Stimulated activated CD4-positive, alpha-beta T cell treated with anti-CD3 and anti-CD28 coated beads, Interleukin-2, amount 100 ng/mL, for 4 hours (primary cell): Measurements from ENCODE around the gene CTDSPL.
"Not testable (repeated sequence)": the region's sequence is repeated elsewhere in the genome, so short reads cannot be mapped to it uniquely, and the experiment has no call there.

ENCODE experiments used
- DNase-seq: peaks from one replicate; pipeline ENCODE4 v3.0.0-alpha.2; 2020; ENCODE audit warnings: low read depth

The CTDSPL gene, protein sequence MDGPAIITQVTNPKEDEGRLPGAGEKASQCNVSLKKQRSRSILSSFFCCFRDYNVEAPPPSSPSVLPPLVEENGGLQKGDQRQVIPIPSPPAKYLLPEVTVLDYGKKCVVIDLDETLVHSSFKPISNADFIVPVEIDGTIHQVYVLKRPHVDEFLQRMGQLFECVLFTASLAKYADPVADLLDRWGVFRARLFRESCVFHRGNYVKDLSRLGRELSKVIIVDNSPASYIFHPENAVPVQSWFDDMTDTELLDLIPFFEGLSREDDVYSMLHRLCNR

DNA sequence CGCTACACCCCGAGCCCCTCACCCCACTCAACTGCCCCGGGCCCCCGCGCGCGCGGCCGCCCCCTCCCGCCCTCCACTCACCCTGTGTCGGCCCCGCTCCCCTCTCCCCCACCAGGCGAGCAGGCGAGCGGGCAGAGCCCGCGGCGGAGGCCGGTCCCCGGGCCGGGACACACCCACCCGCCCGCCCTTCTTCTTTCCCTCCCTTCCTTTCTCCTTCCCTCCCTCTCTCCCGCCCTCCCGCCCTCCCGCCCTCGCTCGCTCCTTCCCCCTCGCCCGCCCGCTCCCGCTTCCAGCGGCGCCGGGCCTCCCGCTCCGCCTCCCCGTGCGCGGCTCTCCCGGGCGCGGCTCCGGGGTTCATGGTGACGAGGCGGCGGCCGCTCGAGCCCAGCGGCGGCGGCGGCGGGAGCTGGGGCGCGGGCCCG, at the start of gene CTDSPL:
Gene CTDSPL, plus strand, starts transcription at position 261 of the 422 bp plus-strand sequence. CDS start 320 bp downstream, outside the sequence.
- DNase-seq, result no peak

DNA sequence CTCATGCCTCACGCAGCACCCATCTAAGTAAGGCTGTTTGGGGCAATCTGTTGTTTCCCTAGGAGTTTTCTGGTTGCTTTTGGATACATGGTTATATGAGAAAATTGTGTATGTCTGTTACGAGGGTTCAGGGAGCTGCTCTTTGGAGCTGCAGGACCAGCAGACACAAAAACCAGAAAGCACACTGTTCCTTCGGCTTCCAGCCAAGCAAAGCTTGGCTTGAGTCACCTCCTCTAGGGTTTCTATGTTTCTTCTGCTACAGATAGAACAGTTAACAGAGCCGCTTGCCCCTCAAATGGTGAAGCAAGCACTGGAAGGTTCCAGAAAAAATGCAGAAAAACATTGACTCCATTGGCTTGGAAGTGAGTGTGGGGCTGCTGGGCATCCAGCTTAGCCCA, 49.2 kb upstream of the CTDSPL start:
- DNase-seq, result no peak

DNA sequence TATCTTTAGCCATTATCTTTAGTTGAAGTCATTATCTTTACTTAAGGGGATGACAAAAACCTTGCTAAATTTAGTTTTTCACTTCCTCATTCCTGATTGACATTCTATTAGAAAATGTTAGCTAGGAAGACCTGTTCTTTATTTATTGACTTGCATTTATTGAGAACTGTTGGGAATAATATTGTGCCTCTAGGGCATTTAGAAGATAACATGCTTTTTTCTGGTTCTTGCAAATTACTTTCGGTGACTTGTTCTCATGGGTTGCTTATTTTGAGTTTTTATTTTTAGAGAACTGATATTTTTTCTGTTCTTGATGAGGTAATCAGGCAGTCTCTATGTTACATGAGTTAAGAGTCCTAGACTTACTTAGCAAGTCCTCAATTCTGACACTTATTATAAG, 48.3 kb upstream of the CTDSPL start:
- no peak for DNase-seq

DNA sequence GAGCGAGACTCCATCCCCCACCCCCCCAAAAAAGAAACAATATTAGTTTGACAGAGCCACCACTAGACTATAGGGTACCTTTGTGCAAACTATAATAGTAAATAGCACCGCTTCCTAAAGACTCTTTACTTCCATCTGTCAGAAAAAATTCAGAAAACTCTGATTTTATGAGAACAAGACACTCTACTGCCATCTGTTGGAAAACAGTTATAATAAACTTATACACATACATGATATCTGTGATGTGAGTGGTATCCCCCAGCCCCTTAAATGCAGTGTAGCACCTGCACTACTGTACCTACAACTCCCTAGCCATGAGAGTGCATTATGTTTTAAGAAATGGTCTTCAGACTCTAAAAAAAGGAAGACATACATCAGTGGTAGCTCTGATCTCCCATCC, 47.1 kb upstream of the CTDSPL start:
- no peak for DNase-seq

DNA sequence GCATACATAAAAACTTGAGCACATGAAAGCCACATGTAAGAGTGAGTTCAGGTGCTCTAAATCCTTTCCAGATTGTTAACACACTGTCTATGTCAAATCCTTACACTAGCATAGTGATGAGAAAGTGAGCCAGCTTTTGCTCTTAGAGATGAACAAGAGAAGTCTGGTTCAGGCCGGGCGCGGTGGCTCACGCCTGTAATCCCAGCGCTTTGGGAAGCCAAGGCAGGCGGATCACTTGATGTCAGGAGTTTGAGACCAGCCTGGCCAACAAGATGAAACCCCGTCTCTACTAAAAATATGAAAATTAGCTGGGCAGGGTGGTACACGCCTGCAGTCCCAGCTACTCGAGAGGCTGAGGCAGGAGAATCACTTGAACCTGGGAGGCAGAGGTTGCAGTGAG, 46.5 kb upstream of the CTDSPL start:
- DNase-seq, result not testable (repeated sequence)

DNA sequence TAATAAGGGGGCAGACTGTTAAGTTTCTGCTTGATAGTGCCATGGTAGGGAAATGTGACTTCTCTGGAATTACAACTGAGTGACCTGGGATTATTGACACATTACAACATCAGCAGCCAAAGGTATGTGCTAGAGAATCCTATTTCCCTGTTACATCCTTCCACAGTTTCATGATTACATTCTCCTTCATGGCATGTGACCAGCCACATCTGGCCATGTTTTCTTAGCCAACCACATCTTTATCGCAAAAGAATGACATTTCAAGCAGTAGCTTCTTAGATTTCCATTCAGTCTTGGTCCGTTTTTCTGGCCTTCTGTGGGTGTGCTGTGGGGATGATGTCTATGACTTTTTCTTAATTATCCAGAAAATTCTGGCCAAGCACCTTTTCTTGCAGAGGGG, 45.4 kb upstream of the CTDSPL start:
- no peak for DNase-seq

DNA sequence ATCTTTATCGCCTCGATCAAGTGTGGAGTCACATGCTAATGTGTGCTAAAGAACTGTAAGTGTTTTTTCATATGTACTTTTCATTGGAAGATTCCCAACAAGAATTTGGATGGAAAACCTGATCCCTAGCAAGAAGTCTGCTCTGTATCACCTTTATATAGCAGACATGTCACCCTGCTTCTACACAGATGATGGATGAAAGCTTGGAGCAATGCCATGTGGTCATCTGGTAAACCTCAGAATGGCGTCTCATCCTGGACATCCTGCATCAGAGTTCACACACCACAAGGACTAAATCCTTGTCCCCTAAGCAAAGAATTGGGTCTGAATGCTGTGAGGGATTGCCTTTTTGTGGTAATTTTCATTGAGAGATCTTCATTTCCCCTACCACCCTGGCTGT, 42.1 kb upstream of the CTDSPL start:
- DNase-seq, result no peak

DNA sequence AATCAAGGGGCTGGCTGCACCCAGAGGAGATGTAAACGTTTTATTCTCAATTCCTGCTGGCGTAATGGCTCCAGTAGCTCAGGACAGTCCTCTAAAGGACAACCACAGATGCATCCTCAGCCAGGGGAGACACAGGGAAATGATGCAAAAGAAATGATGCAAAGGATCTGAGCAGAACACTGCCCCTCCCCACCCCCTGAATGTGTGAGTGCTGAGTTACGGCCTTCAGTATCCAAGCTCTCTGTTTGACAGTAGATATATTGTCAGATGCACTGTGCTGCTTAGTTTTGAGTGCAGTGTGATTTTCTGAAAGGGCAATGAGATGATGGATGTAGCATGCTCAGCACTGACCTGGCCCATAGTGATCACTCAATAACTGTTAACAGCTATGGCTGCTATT, 41.4 kb upstream of the CTDSPL start:
- no peak for DNase-seq

DNA sequence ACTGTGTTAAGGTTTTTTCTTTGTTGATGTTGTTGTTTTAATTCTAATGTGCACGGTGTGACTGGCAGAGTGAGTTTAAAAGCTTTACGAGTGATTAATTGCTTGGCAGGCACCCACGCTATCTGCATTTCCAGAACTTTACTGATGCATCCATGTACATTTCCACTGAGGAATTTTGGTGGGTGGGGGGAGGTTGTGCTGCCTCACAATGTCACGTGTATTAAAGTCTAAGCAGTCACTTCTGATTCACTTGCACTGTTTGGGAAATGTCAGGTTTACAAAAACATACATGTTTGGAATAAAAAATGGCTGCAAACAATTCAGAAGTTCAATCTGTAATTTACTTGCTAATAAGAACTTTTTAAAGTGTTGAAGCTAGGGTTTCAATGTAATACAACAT, 38.5 kb upstream of the CTDSPL start:
- no peak for DNase-seq

DNA sequence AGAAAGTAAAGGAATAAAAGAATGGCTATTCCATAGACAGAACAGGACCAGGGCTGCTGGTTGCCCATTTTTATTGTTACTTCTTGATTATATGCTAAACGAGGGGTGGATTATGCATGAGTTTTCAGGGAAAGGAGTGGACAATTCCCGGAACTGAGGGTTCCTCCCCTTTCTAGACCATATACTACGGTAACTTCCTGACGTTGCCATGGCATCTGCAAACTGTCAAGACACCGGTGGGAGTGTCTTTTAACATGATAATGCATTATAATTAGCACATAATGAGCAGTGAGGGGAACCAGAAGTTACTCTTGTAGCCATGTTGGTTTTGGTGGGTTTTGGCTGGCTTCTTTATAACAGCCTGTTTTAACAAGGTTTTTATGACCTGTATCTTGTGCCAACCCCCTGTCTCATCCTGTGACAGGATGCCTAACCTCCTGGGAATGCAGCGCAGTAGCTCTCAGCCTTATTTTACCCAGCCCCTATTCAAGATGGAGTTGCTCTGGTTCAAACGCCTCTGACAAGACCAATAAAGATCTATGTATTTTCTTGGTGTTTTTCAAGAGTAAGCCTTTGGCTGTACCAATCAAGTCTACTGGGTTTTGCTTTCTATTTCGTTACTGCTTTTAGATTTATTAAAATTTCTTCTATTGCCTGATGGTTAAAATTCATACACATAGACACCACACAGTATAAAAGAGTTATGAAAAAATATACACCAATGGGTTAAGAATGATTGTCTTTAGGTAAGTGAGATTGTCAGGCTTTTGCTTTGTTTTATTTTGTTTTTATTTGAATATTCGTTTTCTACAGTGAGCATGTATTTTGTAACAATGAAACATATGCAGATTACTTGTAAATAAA, 37.4 kb upstream of the CTDSPL start:
- no peak for DNase-seq

DNA sequence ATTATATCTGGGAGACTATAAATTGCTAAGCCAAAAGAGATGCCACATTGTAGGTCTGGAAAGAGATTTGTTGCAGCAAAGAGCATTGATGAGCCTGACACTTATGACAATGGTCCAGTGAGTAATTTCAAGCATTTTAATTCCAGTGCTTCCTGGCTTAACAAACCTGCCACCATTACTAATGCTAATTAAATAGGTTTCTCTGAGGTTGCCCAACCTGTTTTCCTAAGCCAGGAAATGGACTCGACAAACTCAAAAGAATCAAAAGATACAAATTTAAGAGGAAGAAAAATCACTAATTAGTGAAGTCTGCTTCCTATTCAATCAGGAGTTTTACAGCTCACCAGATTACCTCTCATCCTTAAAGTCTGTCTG, 36.7 kb upstream of the CTDSPL start:
- DNase-seq, result no peak

DNA sequence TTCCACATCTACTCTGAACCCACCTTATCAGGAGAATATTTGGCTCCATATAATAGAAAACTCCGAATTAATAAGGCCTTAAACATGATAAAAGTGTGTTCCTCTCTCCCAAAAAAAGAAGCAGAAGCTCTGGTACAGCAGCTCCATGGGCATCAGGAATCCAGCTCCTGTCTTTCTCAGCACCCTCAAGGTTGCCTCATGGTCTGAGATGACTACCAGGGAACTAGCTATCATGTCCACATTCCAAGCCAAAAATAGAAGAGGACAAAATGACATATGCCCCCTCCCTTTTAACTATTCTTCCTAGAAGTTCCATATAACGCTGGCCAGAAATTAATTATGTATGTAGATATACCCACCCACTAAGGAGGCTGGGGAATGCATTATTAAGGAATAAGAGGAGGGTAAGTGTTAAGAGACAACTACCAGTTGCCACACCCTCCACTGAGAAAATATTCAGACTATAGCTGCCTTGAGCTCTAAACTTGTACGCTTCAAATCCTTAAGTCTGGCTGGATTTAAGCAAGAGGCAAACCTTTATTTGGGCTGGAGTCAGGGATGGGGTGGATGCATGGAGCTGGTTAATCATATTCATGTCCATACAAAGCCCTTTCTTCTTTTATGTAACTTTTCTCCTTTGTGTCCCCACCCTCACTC, 35.8 kb upstream of the CTDSPL start:
- no peak for DNase-seq

DNA sequence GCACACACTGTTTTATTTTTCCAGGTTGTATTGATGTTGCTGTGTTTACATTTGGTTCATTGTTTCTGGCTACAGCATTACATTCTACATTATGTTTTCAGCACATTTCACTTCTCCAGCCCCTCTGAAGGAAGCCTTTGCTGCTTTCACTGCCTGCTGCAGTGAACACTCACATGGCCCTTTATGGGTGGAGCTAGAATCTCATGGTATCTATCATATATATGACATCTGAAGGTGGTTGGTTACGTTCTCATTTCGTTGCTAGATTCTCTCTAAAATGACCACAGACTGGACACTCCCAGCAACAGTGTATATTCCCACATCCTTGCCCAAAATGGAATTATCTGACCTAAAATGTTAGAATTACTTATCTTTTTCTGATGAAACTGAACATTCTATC, 35.2 kb upstream of the CTDSPL start:
- no peak for DNase-seq

DNA sequence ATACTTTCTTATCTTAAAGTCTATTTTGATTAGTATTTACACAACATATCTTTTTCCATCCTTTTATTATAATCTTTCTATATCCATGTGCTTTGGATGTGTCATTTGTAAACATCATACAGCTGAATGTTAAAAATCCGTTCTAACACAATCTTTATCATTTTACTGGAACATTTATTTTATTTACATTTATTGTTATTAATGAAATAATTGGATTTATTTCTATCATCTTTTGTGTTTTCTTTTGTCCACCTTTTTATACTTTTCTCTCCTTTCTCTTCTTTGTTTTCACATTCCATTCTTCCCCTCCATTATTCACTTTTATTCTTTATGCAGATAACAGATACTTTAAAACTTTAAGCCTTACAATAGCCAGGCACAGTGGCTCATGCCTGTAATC, 34.7 kb upstream of the CTDSPL start:
- no peak for DNase-seq

DNA sequence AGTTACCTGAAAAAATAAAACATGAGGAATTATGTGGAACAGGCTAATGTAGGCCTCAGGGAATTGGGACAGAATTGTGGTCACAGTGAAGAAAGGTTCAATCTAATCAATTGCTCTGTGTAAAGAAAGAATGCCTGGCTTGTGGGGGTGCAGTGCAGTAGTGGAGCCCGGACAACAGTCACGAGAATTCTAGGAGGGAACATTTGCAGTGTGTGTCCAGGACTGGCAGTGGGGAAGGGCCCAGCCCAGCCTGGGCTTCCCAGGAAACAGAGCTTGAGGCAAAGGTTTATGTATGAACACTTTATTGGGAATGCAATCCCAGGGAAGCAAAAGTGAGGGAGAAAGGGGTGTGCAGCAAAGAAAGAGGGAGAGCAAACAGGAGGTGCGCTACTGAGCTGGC, 29.2 kb upstream of the CTDSPL start:
- no peak for DNase-seq

DNA sequence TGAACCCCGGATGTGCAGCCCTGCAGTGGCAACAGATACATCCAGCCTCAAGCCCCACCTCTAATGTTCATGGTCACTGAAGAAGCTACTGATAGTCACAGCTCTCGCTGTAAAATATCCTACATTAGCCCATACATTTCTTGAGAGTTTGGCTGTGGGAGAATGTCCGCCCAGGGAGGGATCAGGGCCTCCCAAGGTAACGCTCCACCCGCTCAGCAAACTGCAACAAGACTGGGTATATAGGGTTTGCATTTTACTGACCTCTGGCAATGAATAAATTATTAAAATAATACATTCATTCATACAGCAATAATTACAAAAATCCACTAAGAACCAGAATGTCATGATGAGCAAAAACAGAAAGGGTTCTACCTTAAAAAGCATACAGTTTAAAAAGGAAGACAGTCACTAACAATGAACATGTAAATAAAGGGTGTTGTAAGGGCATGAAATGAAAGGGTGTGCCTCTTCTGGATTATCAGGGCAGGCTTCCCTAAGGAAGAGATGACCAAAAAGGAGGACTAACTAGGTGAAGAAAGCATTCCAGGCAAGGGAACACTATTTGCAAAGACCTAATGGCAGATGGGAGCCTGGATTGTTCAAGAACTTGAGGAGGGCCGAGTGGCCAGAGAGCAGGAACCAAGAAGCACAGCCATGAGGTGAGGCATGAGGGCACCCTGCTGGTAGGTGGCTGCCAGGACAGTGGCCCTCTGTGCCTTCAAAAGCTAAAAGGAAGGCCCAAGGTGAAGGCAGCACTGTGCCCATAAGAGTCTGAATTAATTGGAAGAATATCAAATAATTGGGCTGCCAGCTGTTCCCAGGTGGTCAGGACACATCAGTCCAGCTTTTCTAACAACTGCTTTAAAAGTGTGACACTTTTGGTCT, 28.1 kb upstream of the CTDSPL start:
- no peak for DNase-seq

DNA sequence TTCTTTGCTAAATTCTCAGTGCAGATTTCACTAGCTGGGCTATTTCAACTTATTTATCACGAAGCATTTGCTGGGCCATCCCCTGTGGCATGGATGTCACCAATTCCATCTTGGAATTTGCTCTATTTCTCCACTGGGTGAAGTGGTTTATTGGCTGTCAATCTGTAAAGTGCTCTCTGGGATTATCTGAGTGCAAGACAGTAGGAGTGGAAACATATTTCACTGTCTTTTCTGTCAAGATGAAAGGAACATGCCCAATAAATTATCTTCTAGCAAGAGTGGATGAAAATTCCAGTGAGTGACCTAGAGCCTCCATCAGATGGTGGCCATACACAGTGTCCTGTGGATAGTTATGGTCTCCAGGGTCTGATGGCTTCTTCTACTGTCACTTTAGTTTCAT, 25.1 kb upstream of the CTDSPL start:
- DNase-seq, result no peak

DNA sequence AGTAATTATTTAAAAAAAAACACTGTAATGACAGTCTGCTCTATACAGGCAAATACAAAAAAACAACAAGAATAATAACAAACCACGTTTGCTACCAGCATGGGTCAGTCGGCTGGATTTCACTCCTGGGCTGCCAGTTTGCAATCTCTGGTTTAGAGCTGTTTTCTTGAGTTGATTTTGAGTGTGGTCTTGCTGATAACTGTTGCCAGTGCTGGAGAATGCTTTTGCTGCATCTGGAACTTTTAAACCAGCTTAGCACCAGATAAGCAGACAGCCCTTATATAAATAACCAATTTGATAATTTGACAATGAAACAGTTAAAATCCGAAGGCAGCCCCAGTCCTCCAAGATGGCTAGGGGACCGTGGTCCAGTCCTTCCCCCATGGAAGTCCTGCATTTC, 14.0 kb upstream of the CTDSPL start:
- DNase-seq, result no peak

DNA sequence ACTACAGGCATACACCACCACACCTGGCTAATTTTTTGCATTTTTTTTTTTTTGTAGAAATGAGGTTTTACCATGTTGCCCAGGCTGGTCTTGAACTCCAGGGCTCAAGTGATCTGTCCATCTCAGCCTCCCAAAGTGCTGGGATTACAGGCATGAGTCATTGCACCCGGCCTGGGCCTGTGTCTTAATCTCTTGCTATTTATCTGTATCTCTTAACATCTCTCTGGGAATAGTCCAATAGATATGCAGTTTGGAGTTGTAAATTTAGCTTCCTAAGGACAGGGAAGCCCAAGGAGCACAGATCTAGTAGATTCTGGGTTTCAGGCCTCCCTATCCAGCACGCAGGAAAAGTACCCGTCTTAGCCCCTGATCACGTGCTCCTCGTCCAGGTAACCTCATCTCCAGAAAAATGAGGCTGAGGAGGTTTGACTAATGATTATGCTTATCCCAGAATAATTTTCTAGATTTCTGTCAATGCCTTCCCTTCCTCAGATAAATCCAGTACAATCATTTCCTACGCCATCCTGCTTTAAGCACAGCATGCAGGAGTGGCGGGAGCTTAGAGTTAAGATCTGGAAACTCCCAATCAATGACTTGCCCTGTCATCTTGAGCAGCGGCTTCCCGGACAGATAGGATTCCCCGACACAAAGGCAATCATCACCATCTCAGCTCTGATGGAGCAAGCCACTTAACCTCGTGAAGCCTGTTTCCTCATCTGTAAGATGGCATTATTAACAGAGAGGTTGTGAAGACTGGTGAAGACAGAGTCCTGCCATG, 12.3 kb upstream of the CTDSPL start:
- DNase-seq, result no peak

DNA sequence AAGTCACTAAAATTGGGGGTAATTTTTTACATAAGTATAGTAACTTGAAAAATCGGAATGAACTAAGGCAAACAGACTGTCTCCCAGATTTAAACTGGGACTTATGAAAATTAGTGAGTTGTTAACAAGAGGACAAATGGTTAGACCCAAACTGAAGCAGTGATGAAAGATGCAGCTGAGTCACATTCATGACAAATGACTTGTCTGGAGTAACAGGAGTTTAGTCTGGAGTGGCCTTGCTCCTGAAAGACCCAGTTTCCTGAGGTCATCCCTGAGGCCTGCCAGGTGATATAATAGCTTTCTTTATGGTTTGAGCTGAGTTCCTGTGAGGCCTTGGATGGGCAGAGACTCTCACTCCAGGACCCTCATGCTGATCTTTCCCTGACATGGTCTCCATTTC, 9.6 kb upstream of the CTDSPL start:
- no peak for DNase-seq

DNA sequence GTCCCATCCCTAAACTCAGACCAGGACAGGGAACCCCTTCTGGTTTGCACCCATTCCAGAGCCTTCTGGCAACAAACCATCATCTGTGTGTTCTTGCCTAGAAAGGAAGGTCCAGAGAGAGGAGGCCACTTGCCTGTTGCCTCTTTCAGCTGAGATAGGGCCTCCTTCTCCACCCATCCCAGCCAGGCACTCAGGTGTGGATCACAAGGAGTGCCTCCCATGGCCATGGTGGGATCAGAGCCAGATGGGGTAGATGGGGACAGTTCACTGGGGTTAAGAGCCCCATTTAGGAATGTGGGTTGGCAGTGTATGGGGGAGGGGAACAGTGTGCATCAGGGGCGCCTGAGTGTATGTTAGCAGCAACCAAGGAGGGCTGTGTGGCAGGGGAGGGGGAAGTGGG, 8.9 kb upstream of the CTDSPL start:
- no peak for DNase-seq
